Measurements from ENCODE around the gene MCOLN3.

- TF ChIP-seq CTCF (IDR thresholded peaks at IDR 0.05) (no peak), POLR2A (IDR thresholded peaks at IDR 0.05) (no peak)
Observed at GRCh38 chr1:85058786-85059185, 10.5 kb upstream of the MCOLN3 start.

All from breast epithelium (tissue), 3 donors.